ENCODE measurements around the gene FABP6.

FABP6 gene

GRCh38 chr5:160227012-160227411 lies 2.3 kb upstream of the FABP6 start:
- TF ChIP-seq, protein P1, sequence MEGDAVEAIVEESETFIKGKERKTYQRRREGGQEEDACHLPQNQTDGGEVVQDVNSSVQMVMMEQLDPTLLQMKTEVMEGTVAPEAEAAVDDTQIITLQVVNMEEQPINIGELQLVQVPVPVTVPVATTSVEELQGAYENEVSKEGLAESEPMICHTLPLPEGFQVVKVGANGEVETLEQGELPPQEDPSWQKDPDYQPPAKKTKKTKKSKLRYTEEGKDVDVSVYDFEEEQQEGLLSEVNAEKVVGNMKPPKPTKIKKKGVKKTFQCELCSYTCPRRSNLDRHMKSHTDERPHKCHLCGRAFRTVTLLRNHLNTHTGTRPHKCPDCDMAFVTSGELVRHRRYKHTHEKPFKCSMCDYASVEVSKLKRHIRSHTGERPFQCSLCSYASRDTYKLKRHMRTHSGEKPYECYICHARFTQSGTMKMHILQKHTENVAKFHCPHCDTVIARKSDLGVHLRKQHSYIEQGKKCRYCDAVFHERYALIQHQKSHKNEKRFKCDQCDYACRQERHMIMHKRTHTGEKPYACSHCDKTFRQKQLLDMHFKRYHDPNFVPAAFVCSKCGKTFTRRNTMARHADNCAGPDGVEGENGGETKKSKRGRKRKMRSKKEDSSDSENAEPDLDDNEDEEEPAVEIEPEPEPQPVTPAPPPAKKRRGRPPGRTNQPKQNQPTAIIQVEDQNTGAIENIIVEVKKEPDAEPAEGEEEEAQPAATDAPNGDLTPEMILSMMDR (IDR thresholded peaks at IDR 0.05): no peak
- no peak for TF ChIP-seq ZFX (IDR thresholded peaks at IDR 0.05; ENCODE audit: borderline replicate concordance)
- H3K27ac ChIP-seq: no peak overlapping the region

DNA sequence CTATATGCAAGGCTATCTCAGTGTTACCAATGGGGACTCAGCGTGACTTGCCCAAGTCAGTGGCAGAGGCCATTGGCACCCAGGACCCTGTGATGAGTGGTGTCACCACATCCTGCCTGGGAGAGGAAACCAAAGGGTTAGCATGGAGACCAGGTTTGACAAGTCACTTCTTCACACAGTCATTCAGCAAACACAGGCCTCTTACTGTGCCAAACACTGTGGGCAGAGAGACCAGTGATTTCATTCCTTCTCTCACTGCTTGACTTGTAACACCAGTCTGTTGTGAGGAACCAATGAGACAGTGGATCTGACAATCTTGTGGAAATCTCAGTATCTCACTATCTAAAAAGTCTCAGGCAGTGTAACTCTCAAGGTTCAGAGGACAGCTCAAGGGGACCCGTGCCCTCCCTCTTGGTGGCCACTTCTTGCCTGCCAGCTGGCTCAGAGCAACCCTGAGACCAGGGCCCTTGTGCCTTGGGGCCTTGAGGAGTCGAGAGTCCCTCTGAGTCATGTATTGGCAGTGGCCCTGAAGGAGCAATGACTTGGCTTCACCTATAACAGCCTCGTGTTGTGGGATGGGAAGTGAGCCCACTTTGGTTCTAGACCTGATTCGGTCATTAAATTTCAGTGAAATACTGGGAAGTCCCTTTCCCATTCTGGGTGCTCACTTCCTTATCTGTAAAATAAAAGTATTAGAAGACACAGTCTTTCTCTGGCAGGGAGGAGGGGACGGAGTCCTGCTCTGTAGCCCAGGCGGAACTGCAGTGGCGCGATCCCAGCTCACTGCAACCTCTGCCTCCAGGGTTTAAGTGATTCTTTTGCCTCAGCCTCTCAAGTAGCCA lies 1.6 kb downstream of the FABP6 start:
- H3K27ac ChIP-seq: no peak overlapping the region
- TF ChIP-seq, protein P1 (IDR thresholded peaks at IDR 0.05): no peak
- no peak for TF ChIP-seq ZFX (IDR thresholded peaks at IDR 0.05; ENCODE audit: borderline replicate concordance)

DNA sequence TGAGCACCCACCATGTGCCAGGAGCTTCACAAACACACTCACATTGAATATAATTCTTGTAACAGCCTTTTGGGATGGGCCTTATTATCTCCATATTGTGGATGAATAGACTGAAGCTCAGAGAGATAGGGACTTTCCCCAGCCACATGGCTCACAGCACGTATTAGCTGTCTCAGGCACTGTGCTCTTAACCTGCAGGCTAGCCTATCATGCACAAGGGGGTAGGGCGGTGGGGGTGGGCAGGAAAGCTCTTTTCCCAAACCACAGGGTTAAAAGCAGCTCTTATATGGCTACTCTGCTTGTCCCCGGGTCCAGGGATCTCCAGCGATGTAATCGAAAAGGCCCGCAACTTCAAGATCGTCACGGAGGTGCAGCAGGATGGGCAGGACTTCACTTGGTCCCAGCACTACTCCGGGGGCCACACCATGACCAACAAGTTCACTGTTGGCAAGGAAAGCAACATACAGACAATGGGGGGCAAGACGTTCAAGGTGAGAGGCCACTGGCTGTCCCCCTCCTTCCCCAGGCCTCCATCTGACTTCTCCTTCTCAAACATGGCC lies 2.6 kb downstream of the FABP6 start:
- TF ChIP-seq, protein P1 (IDR thresholded peaks at IDR 0.05): no peak
- no peak for TF ChIP-seq ZFX (IDR thresholded peaks at IDR 0.05; ENCODE audit: borderline replicate concordance)
- no peak overlapping the region for H3K27ac ChIP-seq

- TF ChIP-seq, protein P1 (IDR thresholded peaks at IDR 0.05): no peak
- TF ChIP-seq ZFX (IDR thresholded peaks at IDR 0.05; ENCODE audit: borderline replicate concordance): no peak
- no peak overlapping the region for H3K27ac ChIP-seq
These were observed 3.9 kb downstream of the FABP6 start for GRCh38 chr5:160233215-160233614.

- no peak for TF ChIP-seq ZFX (IDR thresholded peaks at IDR 0.05; ENCODE audit: borderline replicate concordance)
- TF ChIP-seq, protein P1 (IDR thresholded peaks at IDR 0.05): no peak
These were observed 6.4 kb downstream of the FABP6 start for GRCh38 chr5:160235731-160236130.

DNA sequence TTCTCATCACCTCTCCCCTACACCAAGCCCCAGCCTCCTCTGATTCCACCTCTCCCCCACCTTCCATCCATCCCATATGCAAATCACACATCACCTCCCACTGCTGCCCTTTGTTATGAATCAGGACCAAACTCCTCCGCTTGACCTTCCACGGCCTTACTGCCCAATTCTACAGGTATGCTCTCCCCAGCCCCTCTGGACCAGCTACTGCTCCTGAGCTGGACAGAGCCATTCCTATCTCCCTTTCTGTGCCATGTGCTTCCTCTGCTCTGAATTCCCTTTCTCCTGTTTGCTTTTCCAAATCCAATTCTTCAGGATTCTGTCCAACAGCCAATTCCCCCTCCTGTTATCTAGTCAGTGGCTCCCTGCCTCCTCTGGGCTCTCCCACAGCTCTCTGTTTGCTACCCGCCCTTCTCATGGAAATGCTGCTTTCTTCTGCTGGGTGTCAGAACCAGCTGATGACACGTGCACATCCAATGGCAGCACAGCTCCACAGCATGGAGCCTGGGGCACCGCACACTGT lies 8.3 kb downstream of the FABP6 start:
- TF ChIP-seq, protein P1 (IDR thresholded peaks at IDR 0.05): no peak
- TF ChIP-seq ZFX (IDR thresholded peaks at IDR 0.05; ENCODE audit: borderline replicate concordance): no peak

More at GRCh38 chr5:160235731-160236130, 6.4 kb downstream of the FABP6 start:
- H3K27ac ChIP-seq: no peak overlapping the region

GRCh38 chr5:160240350-160240749 lies 11.0 kb downstream of the FABP6 start:
- no peak overlapping the region for H3K27ac ChIP-seq
- no peak for TF ChIP-seq ZFX (IDR thresholded peaks at IDR 0.05; ENCODE audit: borderline replicate concordance)
- TF ChIP-seq, protein P1 (IDR thresholded peaks at IDR 0.05): no peak

More for the DNA sequence above, 8.3 kb downstream of the FABP6 start:
- no peak overlapping the region for H3K27ac ChIP-seq
